ENCODE data around the gene DHRS12. TPM values are rescaled to one million over a fixed set of nuclear protein-coding genes. Genes with fewer than 3 reads are reported as not detected.

Gene DHRS12
- total RNA-seq, 1 experiment from 2014 or later = 10.2 TPM

- TF ChIP-seq SMAD4 (CRISPR knock-in tag; IDR thresholded peaks at IDR 0.05) = no peak
- TF ChIP-seq OVOL2 (CRISPR knock-in tag; IDR thresholded peaks at IDR 0.05; ENCODE audit: borderline replicate concordance) = no peak
- TF ChIP-seq NFE2L1 (CRISPR knock-in tag; IDR thresholded peaks at IDR 0.05) = no peak
- no peak for TF ChIP-seq NFATC4 (CRISPR knock-in tag; IDR thresholded peaks at IDR 0.05)
- no peak for TF ChIP-seq ATF1 (CRISPR knock-in tag; IDR thresholded peaks at IDR 0.05)
Observed at GRCh38 chr13:51844862-51845573, 41.1 kb upstream of the DHRS12 start, which contains the start of gene TMEM272 (continued).

GRCh38 chr13:51843529-51843928, 39.6 kb upstream of the DHRS12 start:
- Mint-ChIP-seq H3K4me3 (no peak overlapping the region), H3K27me3 (ENCODE audit: low read depth) (no peaks in the 10 kb centered on the region; the same call in 1 of the 2 replicates), H3K27ac (no peak overlapping the region), H3K4me1 (peaks cover 4% of the 10 kb centered on the region; the same call in 1 of the 2 replicates), H3K36me3 (0 out of 2 replicates have a peak, but pooled peaks cover 4% of the 10 kb centered on the region), H3K9me3 (peaks cover 13% of the 10 kb centered on the region)
- TF ChIP-seq SP1 (CRISPR knock-in tag; conservative IDR thresholded peaks at IDR 0.05) (no peak), PREB (CRISPR knock-in tag; IDR thresholded peaks at IDR 0.05; ENCODE audit: borderline replicate concordance) (no peak), ZNF317 (CRISPR knock-in tag; IDR thresholded peaks at IDR 0.05; ENCODE audit: borderline replicate concordance, low read depth) (no peak), SMAD4 (CRISPR knock-in tag; IDR thresholded peaks at IDR 0.05) (no peak), ZNF532 (CRISPR knock-in tag; IDR thresholded peaks at IDR 0.05; ENCODE audit: borderline replicate concordance) (no peak), EMX1 (CRISPR knock-in tag; IDR thresholded peaks at IDR 0.05) (no peak), NFE2L1 (CRISPR knock-in tag; IDR thresholded peaks at IDR 0.05) (no peak), IRF1 (CRISPR knock-in tag; IDR thresholded peaks at IDR 0.05) (no peak), RELA (CRISPR knock-in tag; IDR thresholded peaks at IDR 0.05; ENCODE audit: borderline replicate concordance) (no peak), ZBTB43 (CRISPR knock-in tag; IDR thresholded peaks at IDR 0.05) (no peak), IRF2 (CRISPR knock-in tag; IDR thresholded peaks at IDR 0.05; ENCODE audit: borderline replicate concordance, low read depth) (no peak), MXD4 (CRISPR knock-in tag; IDR thresholded peaks at IDR 0.05; ENCODE audit: borderline replicate concordance) (no peak), NR2C2 (CRISPR knock-in tag; IDR thresholded peaks at IDR 0.05) (no peak), RORB (CRISPR knock-in tag; IDR thresholded peaks at IDR 0.05) (no peak), ETV6 (CRISPR knock-in tag; IDR thresholded peaks at IDR 0.05) (no peak), TEAD4 (CRISPR knock-in tag; IDR thresholded peaks at IDR 0.05) (no peak), NFYB (CRISPR knock-in tag; conservative IDR thresholded peaks at IDR 0.05; ENCODE audit: low read depth) (no peak), CTCF (IDR thresholded peaks at IDR 0.05) (no peak), CREM (CRISPR knock-in tag; IDR thresholded peaks at IDR 0.05) (no peak)
- DNase-seq (ENCODE audit: low spot score) (no peak), ATAC-seq (no peak)
- ChIA-PET POLR2A (no interaction called here), CTCF (no interaction called here)

Measured in WTC11 (cell line).